Suprapubic skin (tissue), 3 donors: ENCODE data around the gene PALM2AKAP2.

Experiments
- CTCF ChIP-seq, 2 donors: fragments of 200-600 bp in 1 of 2; fragments of 450-650 bp in 1 of 2; sonication (generic) in 1 of 2; IDR thresholded peaks; one replicate each; pipeline ENCODE4 v1.5.1; 2016 to 2019; ENCODE audit warnings: antibody characterized with exemption in 2 of 2, mild to moderate bottlenecking in 1 of 2, moderate library complexity in 1 of 2
- POLR2A ChIP-seq, 2 donors: fragments of 450-650 bp; IDR thresholded peaks; one replicate each; pipeline ENCODE4 v1.6.1; 2017; ENCODE audit warnings: antibody characterized with exemption in 2 of 2, mild to moderate bottlenecking in 2 of 2, moderate library complexity in 2 of 2

GRCh38 chr9:109776391-109776790 is 3.6 kb upstream of the PALM2AKAP2 start:
- TF ChIP-seq POLR2A (IDR thresholded peaks at IDR 0.05) (no peak), CTCF (IDR thresholded peaks at IDR 0.05) (no peak)
